Myocyte (in vitro differentiated cells): ENCODE data around the gene DRD1. TPM values are rescaled to one million over a fixed set of nuclear protein-coding genes. Genes with fewer than 3 reads are reported as not detected.

ENCODE experiments used
- DNase-seq: peaks from one replicate; pipeline ENCODE4 v3.0.0-alpha.2; 2012; ENCODE audit warnings: low read depth
- polyA plus RNA-seq: library from polyadenylated mRNA; unstranded; fragments of >200 nt; gene quantifications from one replicate; pipeline ENCODE4 v1.2.1, GENCODE V29; 2012; ENCODE audit warnings: missing spikeins
- total RNA-seq: library from RNA; depleted of rRNA; stranded (reverse); fragments of >200 nt; gene quantifications from 2 replicates; pipeline ENCODE4 v1.2.3, GENCODE V29; 2014

DRD1 gene
- not detected in 2 replicates for total RNA-seq
- 0.08 TPM for polyA plus RNA-seq

DNA sequence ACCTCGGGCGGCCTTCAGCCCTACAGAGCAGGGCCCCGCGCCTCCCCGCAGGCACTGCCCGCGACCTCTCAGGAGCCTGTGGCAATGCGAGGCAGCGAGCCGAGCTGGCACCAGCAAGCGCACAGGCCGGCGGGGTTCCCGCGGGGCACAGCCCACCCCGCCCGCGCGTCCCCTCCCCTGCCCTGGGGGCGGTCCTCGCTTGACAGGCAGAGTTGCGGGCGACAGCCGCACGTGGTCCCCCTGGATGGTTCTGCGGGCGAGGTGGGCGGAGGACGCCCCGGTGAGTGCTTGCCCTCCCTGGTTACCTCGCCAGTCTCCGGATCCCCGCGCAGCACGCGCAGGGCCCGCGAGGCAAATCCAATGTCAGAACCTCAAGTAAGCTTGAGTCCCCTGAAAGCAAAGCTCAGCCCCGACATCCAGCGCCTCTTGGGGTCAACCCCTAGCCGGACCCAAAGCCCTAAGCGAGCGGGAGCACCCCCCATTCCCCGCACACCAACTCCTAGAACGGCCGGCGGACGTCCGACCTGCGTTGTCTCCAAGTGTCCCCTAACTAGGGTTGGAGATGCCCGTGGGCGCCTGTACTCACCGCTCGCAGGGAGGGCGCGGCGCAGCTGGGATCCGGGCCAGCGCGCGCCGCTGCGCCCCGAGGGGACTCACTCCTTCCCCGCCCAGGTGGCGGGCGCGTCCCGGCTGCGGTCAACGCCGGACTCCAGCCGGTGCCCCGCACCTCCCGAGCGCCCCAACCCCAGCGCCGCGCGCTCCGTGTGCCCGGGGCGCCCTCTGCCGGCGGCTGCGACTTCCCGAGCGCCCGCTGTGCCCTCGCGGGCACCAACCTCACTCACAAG, at the start of gene DRD1:
Gene DRD1 (minus strand): TSS at position 123 of the 845 bp plus-strand sequence. CDS start 1,083 bp downstream, outside the sequence.
- DNase-seq: peak; percentile 28

DNA sequence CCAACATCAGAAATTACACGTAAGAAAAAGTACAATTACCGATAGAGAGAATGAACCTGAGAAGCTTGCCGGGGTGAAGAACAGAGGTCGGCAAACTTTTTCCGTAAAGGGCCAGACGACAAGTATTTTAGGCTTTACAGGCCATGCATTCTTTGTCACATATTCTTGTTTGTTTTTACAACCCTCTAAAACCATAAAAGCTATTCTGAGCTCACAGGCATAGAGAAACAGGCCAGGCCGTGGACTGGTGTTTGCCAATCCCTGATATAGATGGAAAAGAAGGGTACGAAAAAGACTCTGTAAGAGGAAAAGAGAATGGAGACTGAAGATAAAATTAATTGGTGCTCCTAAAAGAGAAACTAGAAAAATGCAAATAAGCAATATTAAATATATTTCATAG, 49.7 kb upstream of the DRD1 start:
- no peak for DNase-seq

- DNase-seq: no peak
Observed at GRCh38 chr5:175493260-175493659, 49.3 kb upstream of the DRD1 start.

- DNase-seq: no peak
Observed at GRCh38 chr5:175491223-175491622, 47.2 kb upstream of the DRD1 start.

DNA sequence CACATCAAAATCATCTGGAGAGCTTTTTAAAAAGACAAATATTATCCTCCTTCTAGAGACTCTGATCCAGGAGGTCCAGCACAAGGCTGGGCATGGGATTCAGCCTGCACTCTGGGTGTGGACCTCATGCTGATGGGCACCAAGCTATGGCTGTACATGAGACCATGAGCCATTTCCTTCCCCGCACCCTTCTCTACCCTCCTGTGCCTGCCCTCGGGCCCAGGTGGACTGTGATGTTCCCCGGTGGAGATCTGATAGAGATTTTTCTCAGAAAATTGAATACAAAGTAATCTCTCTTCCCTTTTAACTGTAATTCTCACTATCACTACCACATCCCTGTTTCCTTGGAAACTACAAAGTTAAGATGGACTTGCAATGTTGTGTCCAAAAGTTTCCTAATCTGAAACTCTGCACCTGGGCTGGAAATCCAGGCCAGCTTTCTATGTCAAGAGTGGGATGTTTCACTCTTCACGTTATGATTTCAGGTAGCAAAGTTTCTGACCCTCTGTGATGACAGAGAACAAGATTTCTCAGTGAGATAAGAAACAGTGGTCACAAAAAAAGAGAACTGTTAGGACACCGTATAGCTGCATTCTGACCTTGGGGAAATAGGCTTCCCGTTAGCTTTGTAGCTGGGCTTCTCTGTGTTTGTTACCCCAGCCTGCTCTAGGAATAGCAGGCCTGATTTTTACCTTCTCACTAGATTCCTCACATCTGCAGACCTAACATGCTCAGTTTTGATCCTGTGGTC, 45.9 kb upstream of the DRD1 start:
- DNase-seq: no peak

DNA sequence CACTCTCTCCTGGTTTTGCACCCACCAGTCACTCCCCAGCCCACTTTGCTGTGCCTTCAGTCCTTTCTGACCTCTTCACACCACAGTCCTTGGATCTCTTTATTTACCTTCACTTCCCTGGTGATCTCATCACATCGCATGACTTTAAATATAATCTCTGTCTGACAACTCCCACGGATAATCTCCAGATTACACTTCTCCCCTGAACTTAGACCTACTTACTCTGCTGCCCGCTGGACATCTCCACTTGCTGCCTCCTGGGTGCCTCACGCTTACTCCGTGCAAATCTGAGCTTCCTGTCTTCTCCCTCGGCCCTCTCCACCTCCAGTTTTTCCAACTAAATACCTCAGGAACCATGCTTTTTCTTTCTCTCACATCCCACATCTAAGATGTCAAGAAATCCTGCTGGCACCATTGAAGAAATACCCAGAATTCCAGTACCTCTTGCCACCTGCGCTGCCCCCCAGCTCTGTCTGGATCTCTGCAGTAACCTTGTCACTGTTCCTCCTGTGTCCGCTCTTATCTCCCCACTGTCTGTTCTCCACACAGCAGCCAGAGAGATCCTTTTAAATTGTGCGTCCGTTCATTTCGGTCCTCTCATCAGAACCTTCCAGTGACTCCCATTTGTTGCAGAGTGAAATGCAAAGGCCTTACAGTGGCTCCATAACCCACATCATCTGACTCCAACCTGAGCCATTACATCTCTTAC, 43.7 kb upstream of the DRD1 start:
- DNase-seq: no peak

- no peak for DNase-seq
Observed at GRCh38 chr5:175485631-175486030, 41.6 kb upstream of the DRD1 start.

GRCh38 chr5:175484829-175485228, 40.8 kb upstream of the DRD1 start:
- DNase-seq: no peak

DNA sequence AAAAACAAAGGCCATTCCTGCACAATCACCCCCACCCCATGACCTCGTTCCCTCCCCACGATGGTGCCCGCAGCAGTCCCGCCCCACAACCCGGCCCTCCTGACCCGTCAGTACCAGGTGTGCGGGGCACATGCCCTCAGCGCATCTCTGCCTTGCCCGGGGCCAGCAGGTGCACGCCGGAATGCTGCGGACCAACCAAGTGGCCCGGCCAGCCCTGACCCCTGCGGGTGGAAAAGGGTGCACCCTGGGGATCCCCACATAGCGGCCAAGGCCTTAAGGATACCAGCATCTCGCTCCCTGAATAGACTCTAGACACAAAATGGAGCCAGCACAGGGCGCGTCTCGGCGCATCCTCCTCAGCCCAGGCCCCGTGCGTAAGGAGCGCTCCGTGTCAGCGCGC, 40.3 kb upstream of the DRD1 start:
- DNase-seq: no peak

DNA sequence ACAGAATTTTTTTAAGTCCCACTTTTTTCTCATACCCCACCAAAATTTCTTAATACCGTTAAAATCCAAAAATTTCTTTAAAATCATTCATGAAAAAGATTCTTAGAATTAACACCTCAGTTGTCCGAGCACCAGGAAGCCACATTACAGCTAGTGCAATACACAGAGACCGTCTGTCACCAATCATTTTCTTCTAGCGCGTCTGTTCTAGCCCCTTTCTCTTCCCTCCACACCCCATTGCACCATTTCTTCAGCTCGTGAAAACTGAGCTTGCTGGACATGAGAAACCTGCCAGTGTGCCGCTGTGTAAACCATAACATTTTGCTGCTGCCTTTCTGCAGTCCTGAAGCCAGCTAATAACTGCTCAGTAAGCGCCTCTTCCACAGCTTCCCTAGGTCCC, 39.4 kb upstream of the DRD1 start:
- DNase-seq: no peak

DNA sequence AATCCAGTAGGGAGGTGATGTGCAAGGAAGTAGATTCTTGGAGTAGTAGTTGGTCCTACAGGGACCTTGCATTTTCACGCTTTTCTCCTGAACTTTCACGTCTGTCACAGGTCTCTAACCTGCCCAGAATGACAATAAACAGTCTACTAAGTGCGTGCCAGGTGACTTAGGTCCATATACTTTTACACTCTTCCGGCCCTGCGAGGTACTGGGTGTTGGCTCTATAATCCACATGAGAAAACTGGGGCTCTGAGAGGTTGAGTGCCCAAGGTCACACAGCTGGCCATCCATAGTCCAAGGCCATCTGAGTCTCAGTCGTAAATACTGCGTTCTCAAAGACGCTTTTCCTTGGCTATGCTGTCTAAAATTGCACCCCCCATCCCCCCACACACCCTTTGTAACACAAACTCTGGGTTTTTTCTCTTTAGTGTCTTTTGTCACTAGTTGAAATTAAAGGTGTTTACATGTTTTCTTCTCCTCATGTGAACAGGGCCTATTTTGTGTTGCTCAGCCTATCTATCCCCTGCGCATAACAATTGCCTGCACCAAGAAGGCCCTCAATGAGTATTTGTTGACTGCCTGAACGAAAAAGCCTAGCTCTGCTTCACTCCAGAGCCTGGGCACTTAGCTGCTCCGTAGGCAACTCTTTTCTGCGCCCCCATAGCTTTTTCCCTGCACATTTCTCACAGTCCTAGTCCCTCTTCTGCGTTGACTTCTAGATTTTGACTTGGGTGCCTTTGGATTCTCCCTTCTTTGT, 35.3 kb upstream of the DRD1 start:
- DNase-seq: peak; percentile 32

GRCh38 chr5:175478384-175479124, 34.6 kb upstream of the DRD1 start, which contains the start of gene SFXN1:
Gene SFXN1, plus strand, starts transcription at chr5:175478560. Its CDS starts 13,544 bp downstream, at chr5:175492104.
- peak; percentile 75 for DNase-seq

DNA sequence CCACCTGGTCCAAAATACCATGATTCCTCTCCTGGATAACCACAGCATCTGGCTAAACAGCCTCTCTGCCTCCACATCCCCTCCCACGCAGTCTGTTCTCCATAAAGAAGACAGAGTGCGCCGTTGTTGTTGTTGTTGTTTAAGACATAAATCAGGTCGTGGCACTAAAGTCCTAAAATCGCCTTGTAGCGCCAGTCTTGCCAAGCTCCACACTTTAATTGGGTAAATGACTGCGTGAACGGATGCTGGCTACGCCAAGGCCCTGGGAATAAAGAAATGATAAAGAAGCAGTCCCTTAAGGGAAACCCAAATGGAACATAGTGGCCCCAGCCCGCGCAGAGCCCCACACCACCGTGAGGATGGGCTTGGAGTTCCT, 34.0 kb upstream of the DRD1 start:
- no peak for DNase-seq

DNA sequence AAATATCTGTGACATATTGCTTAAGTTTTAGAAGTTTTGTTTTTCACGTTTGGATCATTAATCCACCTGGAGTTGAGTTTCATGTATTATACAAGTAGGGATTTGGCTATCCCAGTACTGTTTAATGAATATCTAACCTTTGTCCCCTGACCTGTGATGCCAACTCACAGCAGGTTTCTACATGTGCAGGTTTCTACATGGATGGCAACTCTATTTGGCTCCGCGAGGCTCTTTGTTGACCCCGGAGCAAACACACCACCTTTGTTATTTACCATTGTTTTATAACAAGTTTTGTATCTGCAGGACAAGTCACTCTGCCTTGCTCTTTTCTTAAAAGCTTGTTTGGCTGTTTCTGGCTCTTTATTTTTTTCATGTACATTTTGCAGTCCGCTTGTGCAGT, 33.5 kb upstream of the DRD1 start:
- no peak for DNase-seq

DNA sequence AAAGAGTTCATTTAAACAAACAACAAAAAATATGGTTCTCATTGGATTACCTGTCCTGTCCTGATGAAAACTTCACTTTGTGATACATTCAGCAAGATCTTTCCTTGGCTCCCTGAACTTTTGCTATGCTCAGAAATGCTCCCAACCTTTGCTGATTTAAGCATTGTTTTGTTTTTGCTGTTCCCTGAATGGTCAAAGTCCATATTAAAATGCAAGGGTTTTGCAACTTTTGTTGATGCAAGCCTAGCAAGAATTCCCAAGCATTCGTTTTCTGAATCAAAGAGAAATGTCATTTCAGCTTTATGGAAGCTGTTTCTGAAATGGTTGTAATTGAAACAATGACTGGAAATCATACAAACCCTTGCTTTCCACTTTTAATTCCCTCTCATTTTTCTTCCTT, 31.3 kb upstream of the DRD1 start:
- no peak for DNase-seq

DNA sequence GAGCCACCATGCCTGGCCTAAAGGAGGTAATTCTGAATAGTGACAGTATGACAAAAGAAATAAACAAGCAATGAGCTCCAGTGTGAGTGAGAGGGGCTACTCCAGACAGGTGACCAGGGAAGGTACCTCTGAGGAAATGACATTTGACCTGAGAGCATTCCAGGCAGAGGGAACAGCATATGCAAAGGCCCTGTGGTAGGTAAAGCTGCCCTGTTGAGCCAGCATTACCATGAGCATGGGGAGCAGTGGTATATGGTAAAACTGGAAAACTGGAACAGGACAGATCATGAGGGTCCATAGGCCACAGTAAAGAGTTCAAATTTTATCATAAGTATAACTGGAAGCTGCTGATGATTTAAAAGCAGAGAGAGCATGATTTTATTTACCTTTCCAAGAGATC, 28.4 kb upstream of the DRD1 start:
- DNase-seq: no peak

- DNase-seq: no peak
Observed at GRCh38 chr5:175471628-175472027, 27.6 kb upstream of the DRD1 start.

GRCh38 chr5:175471196-175471595, 27.2 kb upstream of the DRD1 start:
- DNase-seq: no peak

DNA sequence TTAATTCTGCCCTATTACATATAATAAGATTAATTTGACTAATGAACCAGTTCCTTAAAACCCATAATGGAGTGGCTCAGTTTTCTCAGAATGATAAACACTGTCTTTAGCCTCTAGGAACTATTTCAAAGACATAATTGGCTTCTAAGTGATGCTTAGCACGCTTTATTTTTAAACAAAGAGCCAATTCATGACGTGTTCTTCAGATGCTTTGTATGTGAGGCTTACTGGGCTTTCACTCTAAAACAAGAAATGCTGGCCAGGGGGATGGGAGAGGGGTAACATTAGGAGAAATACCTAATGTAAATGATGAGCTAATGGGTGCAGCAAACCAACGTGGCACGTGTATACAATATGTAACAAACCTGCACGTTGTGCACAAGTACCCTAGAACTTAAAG, 26.8 kb upstream of the DRD1 start:
- no peak for DNase-seq

- no peak for DNase-seq
Observed at GRCh38 chr5:175469916-175470315, 25.9 kb upstream of the DRD1 start.
